HepG2 (cell line): ENCODE data around the gene CRHR1. TPM values are rescaled to one million over a fixed set of nuclear protein-coding genes. Genes with fewer than 3 reads are reported as not detected.

Experiments used
- PHF8 ChIP-seq: sonication (generic); formaldehyde crosslinking; IDR thresholded peaks from 2 replicates; pipeline ENCODE4 v1.5.0; 2020; ENCODE audit warnings: missing genetic modification reagents
- REST ChIP-seq, 2 experiments: IDR thresholded peaks; 2 replicates each; pipeline ENCODE4 v1.6.1; 2011 to 2012; ENCODE audit warnings: low read length in 2 of 2, borderline replicate concordance in 1 of 2, low read depth in 1 of 2, mild to moderate bottlenecking in 1 of 2, moderate library complexity in 1 of 2
- SOX13 ChIP-seq, 3 experiments: fragments of 450-650 bp in 1 of 3; sonication (generic) in 1 of 3; formaldehyde crosslinking in 1 of 3; IDR thresholded peaks in 2 of 3; conservative IDR thresholded peaks in 1 of 3; 2 replicates each; pipeline versions ENCODE4 v1.5.0 to v1.6.1; 2016 to 2020; ENCODE audit warnings: antibody characterized with exemption in 1 of 3, mild to moderate bottlenecking in 1 of 3, missing compliant biosample characterization in 1 of 3, missing genetic modification reagents in 1 of 3, moderate library complexity in 1 of 3
- SSRP1 ChIP-seq: IDR thresholded peaks from 2 replicates; pipeline ENCODE4 v1.6.1; 2016; ENCODE audit warnings: control low read depth
- THAP9 ChIP-seq: sonication (generic); formaldehyde crosslinking; IDR thresholded peaks from 2 replicates; pipeline ENCODE4; 2020; ENCODE audit warnings: missing genetic modification reagents, mild to moderate bottlenecking, borderline replicate concordance
- ZBTB2 ChIP-seq: sonication (generic); formaldehyde crosslinking; IDR thresholded peaks from 2 replicates; pipeline ENCODE4 v1.8.0; 2022; ENCODE audit warnings: low read depth, missing genetic modification reagents
- ZNF44 ChIP-seq: sonication (generic); formaldehyde crosslinking; IDR thresholded peaks from 2 replicates; pipeline ENCODE4 v1.5.1; 2020; ENCODE audit warnings: mild to moderate bottlenecking, missing genetic modification reagents
- ZNF607 ChIP-seq: sonication (generic); formaldehyde crosslinking; IDR thresholded peaks from 2 replicates; pipeline ENCODE4 v1.5.1; 2020; ENCODE audit warnings: missing genetic modification reagents, mild to moderate bottlenecking, borderline replicate concordance
- polyA plus RNA-seq, 8 experiments: library from polyadenylated mRNA; depleted of rRNA in 3 of 8; stranded (reverse) in 7 of 8; unstranded in 1 of 8; fragments of >200 nt; fragmentation: Illumina TruSeq in 4 of 8; extraction: Trizol in 4 of 8; gene quantifications; 2 replicates each; pipeline versions ENCODE4 v1.2.1 to v1.2.3, GENCODE V29; 2011 to 2016; ENCODE audit warnings: low read depth in 4 of 8, missing spikeins in 1 of 8, mixed read lengths in 1 of 8; ENCODE audit not compliant: insufficient read depth in 1 of 8
- total RNA-seq, 5 experiments: library from RNA; depleted of rRNA; stranded (reverse); fragments of >200 nt; fragmentation: Illumina TruSeq; extraction: Trizol; gene quantifications; 2 replicates each; pipeline ENCODE4 v1.2.3, GENCODE V29; 2016; ENCODE audit warnings: low read depth in 1 of 5
- TF ChIP-seq, protein P1 (sequence below), 2 experiments: fragments of 450-650 bp in 1 of 2; sonication (generic) in 1 of 2; formaldehyde crosslinking in 1 of 2; IDR thresholded peaks; 2 replicates each; pipeline versions ENCODE4 v1.6.1 to v1.8.0; 2016 to 2022; ENCODE audit warnings: antibody characterized with exemption in 1 of 2, mild to moderate bottlenecking in 1 of 2, missing genetic modification reagents in 1 of 2

Gene CRHR1
- total and polyA plus RNA-seq, 2 of the 13 experiments (the other 11 are each of a cell fraction or from before 2014, with no cell fraction given): not detected

DNA sequence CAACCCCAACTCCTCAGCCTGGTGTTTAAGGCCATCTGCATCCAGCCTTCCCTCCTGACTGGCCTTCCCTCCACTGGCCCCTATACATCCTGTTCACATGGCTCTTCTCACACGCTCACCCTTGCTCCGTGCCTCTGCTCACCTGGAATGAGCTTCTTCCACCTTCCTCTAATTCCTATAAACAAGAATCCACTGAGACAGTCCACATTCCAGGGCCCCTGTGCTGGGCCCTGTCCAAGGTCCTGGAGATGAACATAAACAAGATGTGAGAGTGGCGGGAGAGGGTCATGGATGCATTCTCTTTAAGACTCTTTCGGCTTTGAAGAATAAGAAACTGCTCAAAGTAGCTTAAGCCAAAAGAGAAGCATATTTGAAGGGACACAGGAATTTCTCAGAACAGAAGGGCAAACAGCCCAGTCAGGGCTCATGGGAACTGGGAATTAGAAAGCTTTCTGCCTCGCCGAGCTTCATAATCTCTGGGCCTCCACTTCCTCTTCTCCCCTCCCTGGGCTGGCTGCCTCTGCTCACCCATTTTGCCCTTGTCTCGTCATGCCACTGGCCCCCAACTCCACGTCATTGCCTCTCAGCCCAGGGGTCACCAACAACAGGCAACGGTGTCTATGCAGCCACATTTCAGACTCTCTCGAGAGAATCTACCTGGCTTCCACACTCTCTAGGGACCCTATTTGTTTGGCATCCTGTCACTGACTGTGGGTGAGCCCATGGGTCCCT lies 74.0 kb downstream of the CRHR1 start (continued):
- TF ChIP-seq, protein P1, sequence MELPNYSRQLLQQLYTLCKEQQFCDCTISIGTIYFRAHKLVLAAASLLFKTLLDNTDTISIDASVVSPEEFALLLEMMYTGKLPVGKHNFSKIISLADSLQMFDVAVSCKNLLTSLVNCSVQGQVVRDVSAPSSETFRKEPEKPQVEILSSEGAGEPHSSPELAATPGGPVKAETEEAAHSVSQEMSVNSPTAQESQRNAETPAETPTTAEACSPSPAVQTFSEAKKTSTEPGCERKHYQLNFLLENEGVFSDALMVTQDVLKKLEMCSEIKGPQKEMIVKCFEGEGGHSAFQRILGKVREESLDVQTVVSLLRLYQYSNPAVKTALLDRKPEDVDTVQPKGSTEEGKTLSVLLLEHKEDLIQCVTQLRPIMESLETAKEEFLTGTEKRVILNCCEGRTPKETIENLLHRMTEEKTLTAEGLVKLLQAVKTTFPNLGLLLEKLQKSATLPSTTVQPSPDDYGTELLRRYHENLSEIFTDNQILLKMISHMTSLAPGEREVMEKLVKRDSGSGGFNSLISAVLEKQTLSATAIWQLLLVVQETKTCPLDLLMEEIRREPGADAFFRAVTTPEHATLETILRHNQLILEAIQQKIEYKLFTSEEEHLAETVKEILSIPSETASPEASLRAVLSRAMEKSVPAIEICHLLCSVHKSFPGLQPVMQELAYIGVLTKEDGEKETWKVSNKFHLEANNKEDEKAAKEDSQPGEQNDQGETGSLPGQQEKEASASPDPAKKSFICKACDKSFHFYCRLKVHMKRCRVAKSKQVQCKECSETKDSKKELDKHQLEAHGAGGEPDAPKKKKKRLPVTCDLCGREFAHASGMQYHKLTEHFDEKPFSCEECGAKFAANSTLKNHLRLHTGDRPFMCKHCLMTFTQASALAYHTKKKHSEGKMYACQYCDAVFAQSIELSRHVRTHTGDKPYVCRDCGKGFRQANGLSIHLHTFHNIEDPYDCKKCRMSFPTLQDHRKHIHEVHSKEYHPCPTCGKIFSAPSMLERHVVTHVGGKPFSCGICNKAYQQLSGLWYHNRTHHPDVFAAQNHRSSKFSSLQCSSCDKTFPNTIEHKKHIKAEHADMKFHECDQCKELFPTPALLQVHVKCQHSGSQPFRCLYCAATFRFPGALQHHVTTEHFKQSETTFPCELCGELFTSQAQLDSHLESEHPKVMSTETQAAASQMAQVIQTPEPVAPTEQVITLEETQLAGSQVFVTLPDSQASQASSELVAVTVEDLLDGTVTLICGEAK (IDR thresholded peaks at IDR 0.05): no peak
- TF ChIP-seq, protein P1 (CRISPR knock-in tag; IDR thresholded peaks at IDR 0.05): 0 out of 2 replicates have a peak, but pooled peaks have one; percentile 36
- TF ChIP-seq ZNF44 (CRISPR knock-in tag) (no peak), SOX13 (IDR thresholded peaks at IDR 0.05) (no peak), SOX13 (CRISPR knock-in tag; conservative IDR thresholded peaks at IDR 0.05 in 1 of 2, IDR thresholded peaks at IDR 0.05 in 1 of 2) (peak in 1 of 2 experiments; percentile 53; a peak in 2 of 4 replicates), SSRP1 (CRISPR knock-in tag) (no peak), ZNF607 (CRISPR knock-in tag) (peak; percentile 86; the same call in 1 of the 2 replicates), THAP9 (no peak), REST (IDR thresholded peaks at IDR 0.05; ENCODE audit: borderline replicate concordance in 1 of 2, low read depth in 1 of 2, low read length in 2 of 2) (peak; percentile 84 to 99), ZBTB2 (CRISPR knock-in tag) (no peak), PHF8 (CRISPR knock-in tag) (no peak)
